Kidney (tissue), 14 donors: ENCODE results near the gene PIP. TPM values are rescaled to one million over a fixed set of nuclear protein-coding genes. Genes with fewer than 3 reads are reported as not detected.

Experiments used
- DNase-seq, 5 donors: peaks; one replicate each; pipeline ENCODE4 v3.0.0-alpha.2; 2013 to 2020
- FAIRE-seq: peaks from 2 replicates; lab custom pipeline; 2012; peaks lifted over from hg19 to GRCh38; lab: Jason Lieb, UNC
- H3K27ac ChIP-seq, 2 donors: one replicate each; pipeline ENCODE4 v1.7.0; 2013; ENCODE audit warnings: low read depth in 2 of 2, low read length in 2 of 2, inconsistent platforms in 1 of 2
- H3K27me3 ChIP-seq: one replicate; pipeline ENCODE4 v1.7.1; 2013; ENCODE audit warnings: low read length, inconsistent platforms; ENCODE audit not compliant: control insufficient read depth, insufficient read depth
- H3K36me3 ChIP-seq, 3 donors: one replicate each; pipeline versions ENCODE4 v1.7.0 to v1.7.1; 2013; ENCODE audit warnings: low read length in 3 of 3, control low read depth in 1 of 3, inconsistent platforms in 1 of 3; ENCODE audit not compliant: insufficient read depth in 3 of 3, control insufficient read depth in 2 of 3
- H3K4me1 ChIP-seq, 3 donors: one replicate each; pipeline versions ENCODE4 v1.7.0 to v1.7.1; 2013; ENCODE audit warnings: low read length in 3 of 3, inconsistent platforms in 1 of 3, low read depth in 1 of 3; ENCODE audit not compliant: control insufficient read depth in 2 of 3, insufficient read depth in 2 of 3
- H3K4me3 ChIP-seq, 3 donors: one replicate each; pipeline versions ENCODE4 v1.7.0 to v1.8.1; 2013; ENCODE audit warnings: low read length in 3 of 3, control low read depth in 1 of 3, inconsistent platforms in 1 of 3
- H3K9ac ChIP-seq, 3 donors: one replicate each; pipeline versions ENCODE4 v1.7.0 to v1.7.1; 2013; ENCODE audit warnings: low read length in 3 of 3, control low read depth in 1 of 3, inconsistent platforms in 1 of 3
- H3K9me3 ChIP-seq, 3 donors: one replicate each; pipeline versions ENCODE4 v1.7.0 to v1.7.1; 2013; ENCODE audit warnings: low read length in 3 of 3, control low read depth in 1 of 3, inconsistent platforms in 1 of 3; ENCODE audit not compliant: control insufficient read depth in 2 of 3, insufficient read depth in 1 of 3
- intact Hi-C: fragments of 100-400 bp; cut with DNase I; formaldehyde crosslinking; loops from one replicate; pipeline ENCODE4 v1.11.1; 2022
- polyA plus RNA-seq: library from polyadenylated mRNA; stranded (reverse); fragments of 350-450 nt; fragmentation: Illumina TruSeq; extraction: RNeasy Lipid Tissue Mini Kit (QIAGEN cat#74804); gene quantifications from one replicate; pipeline ENCODE4 v1.2.3, GENCODE V29; 2014; ENCODE audit warnings: low read depth, low replicate concordance; ENCODE audit not compliant: insufficient read depth
- total RNA-seq: library from RNA; stranded (reverse); fragmentation: NEBNext Ultra II Directional; extraction: Animal tissue kit (Norgen Biotek cat#: 25700); gene quantifications from one replicate; pipeline ENCODE4 v1.2.1, GENCODE V29; 2021
- TF ChIP-seq, protein P1 (sequence below): IDR thresholded peaks from 3 replicates; pipeline ENCODE4 v1.5.1; 2012; ENCODE audit warnings: mild to moderate bottlenecking, moderate library complexity, borderline replicate concordance; ENCODE audit not compliant: insufficient read depth; ENCODE audit errors: extremely low read depth
- donor health status: control.
- donor health status: control.
- donor health status: control.
- donor health status: control.
- donor health status: control.
- donor health status: DM: yes; HTN: yes; CAD: no.
- donor health status: Normal renal cell carcinoma (clear cell type).

Gene PIP
- total and polyA plus RNA-seq, 2 donors from 2014 or later = 0.47 TPM; not detected in 1

DNA sequence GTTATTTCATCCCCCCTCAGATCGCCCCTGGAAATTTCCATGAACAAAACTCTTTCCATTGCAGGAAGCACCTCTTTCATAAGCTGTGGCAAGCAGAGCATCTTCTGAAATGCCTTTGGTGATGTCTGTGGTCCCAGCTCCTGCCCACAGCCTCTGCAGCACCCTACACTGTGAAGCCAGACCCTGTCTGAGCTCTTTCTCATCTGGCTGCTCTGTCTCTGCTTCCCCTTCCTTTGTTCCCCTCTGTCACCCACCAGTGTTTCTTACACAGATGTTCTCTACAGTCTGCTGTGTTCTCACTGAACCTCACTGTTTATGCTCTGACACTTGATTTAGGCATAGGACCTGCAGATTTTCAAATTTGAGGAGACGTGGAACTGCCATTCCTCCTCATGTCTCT, 49.5 kb downstream of the PIP start:
- Histone ChIP-seq H3K9me3 (peaks cover 0 to 6% (median 0%) of the 10 kb centered on the region in 3 donors), H3K9ac (no peak overlapping the region), H3K4me1 (no peaks in the 10 kb centered on the region), H3K36me3 (no peaks in the 10 kb centered on the region), H3K27me3 (no peaks in the 10 kb centered on the region), H3K27ac (no peak overlapping the region), H3K4me3 (no peak overlapping the region)
- FAIRE-seq (no peak), DNase-seq (no peak)
- intact Hi-C loops = no loop called here
- TF ChIP-seq, protein P1, sequence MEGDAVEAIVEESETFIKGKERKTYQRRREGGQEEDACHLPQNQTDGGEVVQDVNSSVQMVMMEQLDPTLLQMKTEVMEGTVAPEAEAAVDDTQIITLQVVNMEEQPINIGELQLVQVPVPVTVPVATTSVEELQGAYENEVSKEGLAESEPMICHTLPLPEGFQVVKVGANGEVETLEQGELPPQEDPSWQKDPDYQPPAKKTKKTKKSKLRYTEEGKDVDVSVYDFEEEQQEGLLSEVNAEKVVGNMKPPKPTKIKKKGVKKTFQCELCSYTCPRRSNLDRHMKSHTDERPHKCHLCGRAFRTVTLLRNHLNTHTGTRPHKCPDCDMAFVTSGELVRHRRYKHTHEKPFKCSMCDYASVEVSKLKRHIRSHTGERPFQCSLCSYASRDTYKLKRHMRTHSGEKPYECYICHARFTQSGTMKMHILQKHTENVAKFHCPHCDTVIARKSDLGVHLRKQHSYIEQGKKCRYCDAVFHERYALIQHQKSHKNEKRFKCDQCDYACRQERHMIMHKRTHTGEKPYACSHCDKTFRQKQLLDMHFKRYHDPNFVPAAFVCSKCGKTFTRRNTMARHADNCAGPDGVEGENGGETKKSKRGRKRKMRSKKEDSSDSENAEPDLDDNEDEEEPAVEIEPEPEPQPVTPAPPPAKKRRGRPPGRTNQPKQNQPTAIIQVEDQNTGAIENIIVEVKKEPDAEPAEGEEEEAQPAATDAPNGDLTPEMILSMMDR = no peak

DNA sequence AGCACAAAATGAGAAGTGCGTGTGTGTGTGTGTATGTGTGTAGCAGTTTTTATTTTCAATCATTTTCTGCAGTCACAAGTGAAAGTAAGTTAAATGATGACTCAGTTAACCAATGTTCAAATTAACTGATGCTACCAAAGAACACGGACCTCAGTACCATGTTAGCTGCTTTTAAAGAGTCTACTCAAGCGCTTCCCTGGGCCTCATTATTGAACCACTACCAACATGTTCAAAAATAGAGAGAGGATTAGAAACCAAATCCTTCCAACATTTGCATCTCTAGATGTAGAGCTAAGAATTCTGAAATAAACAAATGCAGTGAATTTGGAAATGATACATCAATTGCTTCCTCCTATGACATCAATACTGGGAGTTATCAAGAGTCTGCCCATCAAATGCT, 51.1 kb downstream of the PIP start, which contains the start of gene TAS2R39:
TSS of gene TAS2R39 (plus strand) at position 396 of the 400 bp plus-strand sequence. CDS start at position 396, 0 bp downstream.
- FAIRE-seq = no peak
- intact Hi-C loops = no loop called here
- TF ChIP-seq, protein P1 = no peak

DNA sequence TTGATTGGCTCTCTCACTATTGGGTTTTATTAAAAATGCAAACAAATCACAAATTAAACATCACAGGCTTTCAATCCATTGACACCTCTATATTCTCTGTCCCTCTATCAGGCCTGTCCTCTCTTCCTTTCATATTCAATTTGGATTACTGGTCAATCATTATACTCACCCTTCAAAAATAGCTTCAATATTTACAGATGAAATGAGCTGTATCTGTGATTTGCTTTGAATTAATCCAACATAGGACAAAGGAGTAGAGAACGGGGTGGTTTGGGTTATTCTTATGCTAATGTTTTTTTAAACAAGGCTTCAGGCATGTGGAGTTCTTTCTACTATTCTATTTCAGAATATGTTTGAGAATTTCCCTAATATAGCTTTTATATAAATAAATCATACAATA, 53.7 kb downstream of the PIP start:
- Histone ChIP-seq H3K27me3 (no peaks in the 10 kb centered on the region), H3K36me3 (no peaks in the 10 kb centered on the region), H3K9ac (no peak overlapping the region), H3K9me3 (no peaks in the 10 kb centered on the region), H3K27ac (no peak overlapping the region), H3K4me3 (no peak overlapping the region), H3K4me1 (no peaks in the 10 kb centered on the region)
- intact Hi-C loops = no loop called here
- TF ChIP-seq, protein P1 = no peak
- FAIRE-seq = no peak
- no peak for DNase-seq

More for the DNA sequence above, 51.1 kb downstream of the PIP start, which contains the start of gene TAS2R39:
- Histone ChIP-seq H3K36me3 (no peaks in the 10 kb centered on the region), H3K4me1 (no peaks in the 10 kb centered on the region), H3K9ac (no peak within 1 kb of the TSS), H3K9me3 (peaks cover 0 to 4% (median 0%) of the 10 kb centered on the region in 3 donors), H3K4me3 (no peak within 1 kb of the TSS), H3K27me3 (no peaks in the 10 kb centered on the region), H3K27ac (no peak within 1 kb of the TSS)
- DNase-seq = no peak

DNA sequence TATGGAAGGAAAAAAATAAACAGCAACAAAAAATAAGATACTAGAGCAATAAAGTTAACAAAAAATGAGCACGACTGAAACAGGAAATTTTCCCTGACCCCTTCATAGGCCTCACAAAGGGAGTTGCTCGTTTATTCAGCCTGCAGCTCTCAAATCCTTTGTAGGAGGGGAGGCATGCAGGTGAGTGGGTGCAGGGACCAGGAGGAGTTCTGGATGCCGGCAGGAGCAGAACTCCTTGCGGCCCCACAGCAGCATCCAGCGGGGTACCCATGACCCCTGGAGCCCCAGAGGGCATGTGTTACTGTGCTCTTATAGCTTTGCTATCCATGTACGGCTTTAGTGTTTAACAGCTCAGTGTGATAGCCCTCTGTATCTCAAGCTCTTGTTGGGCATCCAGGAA, 57.1 kb downstream of the PIP start:
- H3K4me3 ChIP-seq = no peak overlapping the region
- no peak overlapping the region for H3K27ac ChIP-seq
- no peak for FAIRE-seq
- TF ChIP-seq, protein P1 = no peak
- no peaks in the 10 kb centered on the region for H3K4me1 ChIP-seq
- no peaks in the 10 kb centered on the region for H3K27me3 ChIP-seq
- intact Hi-C loops = no loop called here
- no peak for DNase-seq
- no peak overlapping the region for H3K9ac ChIP-seq
- H3K36me3 ChIP-seq = no peaks in the 10 kb centered on the region
- H3K9me3 ChIP-seq = no peaks in the 10 kb centered on the region
